B cell (primary cell): Measurements from ENCODE around the gene NOC4L.

Experiments
- EZH2 ChIP-seq: IDR thresholded peaks from 2 replicates; pipeline ENCODE4 v1.6.1; 2012; ENCODE audit warnings: borderline replicate concordance, low read depth, mild to moderate bottlenecking, moderate library complexity, low read length; ENCODE audit not compliant: insufficient read depth, poor library complexity, severe bottlenecking
- TF ChIP-seq, protein P1 (sequence below): fragments of 200-600 bp; IDR thresholded peaks from one replicate; pipeline ENCODE4 v1.8.0; 2022; ENCODE audit warnings: antibody characterized with exemption, mild to moderate bottlenecking

DNA sequence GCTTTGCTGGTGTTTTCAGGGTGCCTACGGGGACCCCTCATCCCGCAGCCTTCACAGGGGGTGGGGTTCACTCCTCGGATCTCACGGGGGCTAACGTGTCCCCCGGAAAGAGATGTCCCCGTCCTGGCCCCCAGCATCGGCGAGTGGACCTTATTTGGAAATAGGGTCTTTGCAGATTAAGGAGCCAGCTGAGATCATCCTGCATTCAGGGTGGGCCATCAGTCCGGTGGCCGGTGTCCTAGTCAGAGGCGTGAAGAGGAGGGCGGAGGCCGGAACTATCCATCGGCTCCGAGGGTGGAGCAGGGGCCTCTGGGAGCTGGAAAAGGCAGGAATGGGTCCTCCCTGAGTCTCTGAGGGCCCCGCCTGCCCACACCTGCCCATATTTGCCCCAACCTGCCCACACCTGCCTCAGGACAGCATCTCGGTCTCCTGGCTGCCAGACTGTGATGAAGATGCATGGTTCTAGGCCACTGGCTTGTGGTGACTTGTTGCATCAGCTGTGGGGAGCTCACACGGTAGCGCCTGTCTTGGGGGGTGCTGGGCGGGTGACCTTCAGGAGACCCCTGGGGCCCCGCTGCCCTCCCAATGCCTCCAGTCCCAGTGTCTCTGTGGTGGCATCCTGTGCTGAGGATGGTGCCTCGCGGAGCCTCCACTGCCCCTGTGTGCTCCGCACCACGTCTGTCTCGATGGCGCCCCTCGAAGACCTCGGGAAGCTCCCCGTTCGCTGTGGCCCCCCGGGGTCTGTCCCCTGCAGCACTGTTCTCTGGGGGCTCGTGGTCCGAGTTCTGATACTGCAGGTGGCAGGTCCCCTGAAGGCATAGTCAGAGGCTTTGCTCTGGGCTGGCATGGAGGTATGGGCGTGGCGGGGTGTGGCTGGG lies 14.7 kb downstream of the NOC4L start:
- TF ChIP-seq, protein P1, sequence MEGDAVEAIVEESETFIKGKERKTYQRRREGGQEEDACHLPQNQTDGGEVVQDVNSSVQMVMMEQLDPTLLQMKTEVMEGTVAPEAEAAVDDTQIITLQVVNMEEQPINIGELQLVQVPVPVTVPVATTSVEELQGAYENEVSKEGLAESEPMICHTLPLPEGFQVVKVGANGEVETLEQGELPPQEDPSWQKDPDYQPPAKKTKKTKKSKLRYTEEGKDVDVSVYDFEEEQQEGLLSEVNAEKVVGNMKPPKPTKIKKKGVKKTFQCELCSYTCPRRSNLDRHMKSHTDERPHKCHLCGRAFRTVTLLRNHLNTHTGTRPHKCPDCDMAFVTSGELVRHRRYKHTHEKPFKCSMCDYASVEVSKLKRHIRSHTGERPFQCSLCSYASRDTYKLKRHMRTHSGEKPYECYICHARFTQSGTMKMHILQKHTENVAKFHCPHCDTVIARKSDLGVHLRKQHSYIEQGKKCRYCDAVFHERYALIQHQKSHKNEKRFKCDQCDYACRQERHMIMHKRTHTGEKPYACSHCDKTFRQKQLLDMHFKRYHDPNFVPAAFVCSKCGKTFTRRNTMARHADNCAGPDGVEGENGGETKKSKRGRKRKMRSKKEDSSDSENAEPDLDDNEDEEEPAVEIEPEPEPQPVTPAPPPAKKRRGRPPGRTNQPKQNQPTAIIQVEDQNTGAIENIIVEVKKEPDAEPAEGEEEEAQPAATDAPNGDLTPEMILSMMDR, result no peak
- TF ChIP-seq EZH2, result no peak
